Measurements from ENCODE around the gene ZNF804A.

Gene ZNF804A

GRCh38 chr2:184598316-184599053 lies at the start of gene ZNF804A:
TSS of gene ZNF804A (plus strand) at chr2:184598529. CDS start at chr2:184598960, 431 bp downstream.
- DNase-seq (ENCODE audit: low read depth in 2 of 2, low spot score in 1 of 2), result no peak

- DNase-seq (ENCODE audit: low read depth in 2 of 2, low spot score in 1 of 2), result no peak
Observed at GRCh38 chr2:184549153-184549552, 49.2 kb upstream of the ZNF804A start.

- DNase-seq (ENCODE audit: low read depth in 2 of 2, low spot score in 1 of 2), result no peak
Observed at GRCh38 chr2:184551626-184552025, 46.7 kb upstream of the ZNF804A start.

GRCh38 chr2:184554736-184555135 lies 43.6 kb upstream of the ZNF804A start:
- DNase-seq (ENCODE audit: low read depth in 2 of 2, low spot score in 1 of 2), result no peak

- DNase-seq (ENCODE audit: low read depth in 2 of 2, low spot score in 1 of 2), result no peak
Observed at GRCh38 chr2:184555352-184555751, 43.0 kb upstream of the ZNF804A start.

GRCh38 chr2:184556639-184557038 lies 41.7 kb upstream of the ZNF804A start:
- DNase-seq (ENCODE audit: low read depth in 2 of 2, low spot score in 1 of 2), result no peak

- DNase-seq (ENCODE audit: low read depth in 2 of 2, low spot score in 1 of 2), result no peak
Observed at GRCh38 chr2:184558713-184559464, 39.4 kb upstream of the ZNF804A start.

- no peak for DNase-seq (ENCODE audit: low read depth in 2 of 2, low spot score in 1 of 2)
Observed at GRCh38 chr2:184560603-184561002, 37.7 kb upstream of the ZNF804A start.

- DNase-seq (ENCODE audit: low read depth in 2 of 2, low spot score in 1 of 2), result no peak
Observed at GRCh38 chr2:184562532-184562931, 35.8 kb upstream of the ZNF804A start.

GRCh38 chr2:184564092-184564491 lies 34.2 kb upstream of the ZNF804A start:
- no peak for DNase-seq (ENCODE audit: low read depth in 2 of 2, low spot score in 1 of 2)

GRCh38 chr2:184566716-184567115 lies 31.6 kb upstream of the ZNF804A start:
- DNase-seq (ENCODE audit: low read depth in 2 of 2, low spot score in 1 of 2), result no peak

- no peak for DNase-seq (ENCODE audit: low read depth in 2 of 2, low spot score in 1 of 2)
Observed at GRCh38 chr2:184577056-184577455, 21.3 kb upstream of the ZNF804A start.

GRCh38 chr2:184577743-184578142 lies 20.6 kb upstream of the ZNF804A start:
- no peak for DNase-seq (ENCODE audit: low read depth in 2 of 2, low spot score in 1 of 2)

GRCh38 chr2:184579226-184579625 lies 19.1 kb upstream of the ZNF804A start:
- DNase-seq (ENCODE audit: low read depth in 2 of 2, low spot score in 1 of 2), result no peak

- no peak for DNase-seq (ENCODE audit: low read depth in 2 of 2, low spot score in 1 of 2)
Observed at GRCh38 chr2:184581391-184581790, 16.9 kb upstream of the ZNF804A start.

GRCh38 chr2:184589261-184589660 lies 9.1 kb upstream of the ZNF804A start:
- no peak for DNase-seq (ENCODE audit: low read depth in 2 of 2, low spot score in 1 of 2)

- DNase-seq (ENCODE audit: low read depth in 2 of 2, low spot score in 1 of 2), result no peak
Observed at GRCh38 chr2:184596819-184597411, 1.4 kb upstream of the ZNF804A start.

GRCh38 chr2:184597571-184597991 lies 748 bp upstream of the ZNF804A start:
- DNase-seq (ENCODE audit: low read depth in 2 of 2, low spot score in 1 of 2), result no peak

- DNase-seq (ENCODE audit: low read depth in 2 of 2, low spot score in 1 of 2), result no peak
Observed at GRCh38 chr2:184598002-184598315, 370 bp upstream of the ZNF804A start.

- no peak for DNase-seq (ENCODE audit: low read depth in 2 of 2, low spot score in 1 of 2)
Observed at GRCh38 chr2:184599054-184599871, 934 bp downstream of the ZNF804A start.

- no peak for DNase-seq (ENCODE audit: low read depth in 2 of 2, low spot score in 1 of 2)
Observed at GRCh38 chr2:184599872-184600222, 1.5 kb downstream of the ZNF804A start.

GRCh38 chr2:184602734-184603133 lies 4.4 kb downstream of the ZNF804A start:
- DNase-seq (ENCODE audit: low read depth in 2 of 2, low spot score in 1 of 2), result no peak

Data from stimulated activated CD8-positive, alpha-beta memory T cell treated with anti-CD3 and anti-CD28 coated beads, Interleukin-4, amount 100 ng/mL, for 1 hour (primary cell).